Measurements from ENCODE around the gene ANXA4.
"Not testable (repeated sequence)": the region's sequence is repeated elsewhere in the genome, so short reads cannot be mapped to it uniquely, and the experiment has no call there.

ANXA4 gene

GRCh38 chr2:69753659-69754363 lies 11.9 kb downstream of the ANXA4 start:
- DNase-seq (ENCODE audit: low read depth in 2 of 2), result no peak

- no peak for DNase-seq (ENCODE audit: low read depth in 2 of 2)
These were observed 12.7 kb downstream of the ANXA4 start for GRCh38 chr2:69754633-69755032.

- DNase-seq (ENCODE audit: low read depth in 2 of 2), result no peak
These were observed 14.0 kb downstream of the ANXA4 start for GRCh38 chr2:69755862-69756467.

GRCh38 chr2:69762025-69762424 lies 20.1 kb downstream of the ANXA4 start:
- DNase-seq (ENCODE audit: low read depth in 2 of 2), result no peak

GRCh38 chr2:69762513-69763494 lies 20.9 kb downstream of the ANXA4 start:
- no peak for DNase-seq (ENCODE audit: low read depth in 2 of 2)

GRCh38 chr2:69763831-69764230 lies 21.9 kb downstream of the ANXA4 start:
- DNase-seq (ENCODE audit: low read depth in 2 of 2), result not testable (repeated sequence)

GRCh38 chr2:69764286-69765095 lies 22.6 kb downstream of the ANXA4 start:
- DNase-seq (ENCODE audit: low read depth in 2 of 2), result no peak

GRCh38 chr2:69765096-69765380 lies 23.1 kb downstream of the ANXA4 start:
- DNase-seq (ENCODE audit: low read depth in 2 of 2), result no peak

GRCh38 chr2:69766014-69766413 lies 24.1 kb downstream of the ANXA4 start:
- DNase-seq (ENCODE audit: low read depth in 2 of 2), result no peak

- DNase-seq (ENCODE audit: low read depth in 2 of 2), result no peak
These were observed 25.1 kb downstream of the ANXA4 start for GRCh38 chr2:69767034-69767433.

- no peak for DNase-seq (ENCODE audit: low read depth in 2 of 2)
These were observed 26.3 kb downstream of the ANXA4 start for GRCh38 chr2:69768235-69768634.

GRCh38 chr2:69768789-69769188 lies 26.9 kb downstream of the ANXA4 start:
- DNase-seq (ENCODE audit: low read depth in 2 of 2), result no peak

- no peak for DNase-seq (ENCODE audit: low read depth in 2 of 2)
These were observed 27.3 kb downstream of the ANXA4 start for GRCh38 chr2:69769272-69769671.

- DNase-seq (ENCODE audit: low read depth in 2 of 2), result no peak
These were observed 28.3 kb downstream of the ANXA4 start for GRCh38 chr2:69770193-69770702.

GRCh38 chr2:69770747-69771146 lies 28.8 kb downstream of the ANXA4 start:
- no peak for DNase-seq (ENCODE audit: low read depth in 2 of 2)

- DNase-seq (ENCODE audit: low read depth in 2 of 2), result no peak
These were observed 29.5 kb downstream of the ANXA4 start for GRCh38 chr2:69771461-69771860.

GRCh38 chr2:69773206-69773605 lies 31.3 kb downstream of the ANXA4 start:
- DNase-seq (ENCODE audit: low read depth in 2 of 2), result no peak

GRCh38 chr2:69774258-69774983 lies 32.5 kb downstream of the ANXA4 start:
- not testable (repeated sequence) for DNase-seq (ENCODE audit: low read depth in 2 of 2)

- no peak for DNase-seq (ENCODE audit: low read depth in 2 of 2)
These were observed 33.3 kb downstream of the ANXA4 start for GRCh38 chr2:69774984-69775982.

All from stimulated activated CD8-positive, alpha-beta memory T cell treated with anti-CD3 and anti-CD28 coated beads, Interleukin-2, amount 100 ng/mL, for 48 hours (primary cell).